ENCODE results near the gene QRICH1.

The QRICH1 gene

GRCh38 chr3:49032646-49033304, 61.1 kb downstream of the QRICH1 start:
- no peak for DNase-seq (ENCODE audit: low read depth)

- DNase-seq (ENCODE audit: low read depth) = no peak
These were observed 63.5 kb downstream of the QRICH1 start for GRCh38 chr3:49030321-49030720.

GRCh38 chr3:49029563-49029884, 64.3 kb downstream of the QRICH1 start:
- DNase-seq (ENCODE audit: low read depth) = no peak

GRCh38 chr3:49028673-49029562, 65.0 kb downstream of the QRICH1 start, which contains the start of gene IMPDH2:
TSS of gene IMPDH2 (minus strand) at chr3:49029398. CDS start at chr3:49029350, 48 bp downstream.
- peak; percentile 89 for DNase-seq (ENCODE audit: low read depth)

GRCh38 chr3:49028298-49028672, 65.6 kb downstream of the QRICH1 start:
- DNase-seq (ENCODE audit: low read depth) = no peak

- DNase-seq (ENCODE audit: low read depth) = no peak
These were observed 66.2 kb downstream of the QRICH1 start for GRCh38 chr3:49027634-49028033.

- DNase-seq (ENCODE audit: low read depth) = no peak
These were observed 67.3 kb downstream of the QRICH1 start for GRCh38 chr3:49026536-49026935.

GRCh38 chr3:49025793-49026520, 67.9 kb downstream of the QRICH1 start:
- DNase-seq (ENCODE audit: low read depth) = no peak

- no peak for DNase-seq (ENCODE audit: low read depth)
These were observed 68.7 kb downstream of the QRICH1 start for GRCh38 chr3:49025005-49025792.

GRCh38 chr3:49024449-49024848, 69.4 kb downstream of the QRICH1 start:
- no peak for DNase-seq (ENCODE audit: low read depth)

GRCh38 chr3:49023775-49024174, 70.1 kb downstream of the QRICH1 start:
- DNase-seq (ENCODE audit: low read depth) = no peak

GRCh38 chr3:49022688-49023171, 71.1 kb downstream of the QRICH1 start:
- no peak for DNase-seq (ENCODE audit: low read depth)

- DNase-seq (ENCODE audit: low read depth) = peak; percentile 90
These were observed 71.8 kb downstream of the QRICH1 start, which contains the start of gene NDUFAF3 for GRCh38 chr3:49021813-49022687. TSS of gene NDUFAF3 (plus strand) at chr3:49022121. CDS start at chr3:49022145, 24 bp downstream.

GRCh38 chr3:49021213-49021812, 72.6 kb downstream of the QRICH1 start:
- DNase-seq (ENCODE audit: low read depth) = peak; percentile 98

GRCh38 chr3:49020330-49021212, 73.3 kb downstream of the QRICH1 start:
- DNase-seq (ENCODE audit: low read depth) = no peak

GRCh38 chr3:49019941-49020329, 73.9 kb downstream of the QRICH1 start:
- no peak for DNase-seq (ENCODE audit: low read depth)

- DNase-seq (ENCODE audit: low read depth) = no peak
These were observed 75.2 kb downstream of the QRICH1 start for GRCh38 chr3:49018707-49019006.

GRCh38 chr3:49017971-49018706, 75.7 kb downstream of the QRICH1 start, which contains the start of gene DALRD3:
TSS of gene DALRD3 (minus strand) at chr3:49018580. CDS start at chr3:49018564, 16 bp downstream.
- DNase-seq (ENCODE audit: low read depth) = peak; percentile 60
